Fibroblast of villous mesenchyme (primary cell): Measurements from ENCODE around the gene KLF7. TPM values are rescaled to one million over a fixed set of nuclear protein-coding genes. Genes with fewer than 3 reads are reported as not detected.

ENCODE experiments used
- DNase-seq: peaks from one replicate; pipeline ENCODE4 v3.0.0-alpha.2; 2010; ENCODE audit warnings: low read depth
- H3K4me3 ChIP-seq: 2 replicates; pipeline ENCODE4 v1.5.1; 2011; ENCODE audit warnings: low read depth, mild to moderate bottlenecking, low read length
- CTCF ChIP-seq: IDR thresholded peaks from 2 replicates; pipeline ENCODE4 v1.5.1; 2012; ENCODE audit warnings: low read depth, mild to moderate bottlenecking, low read length; ENCODE audit not compliant: insufficient read depth
- total RNA-seq: library from RNA; depleted of rRNA; stranded (reverse); fragments of >200 nt; gene quantifications from 2 replicates; pipeline ENCODE4 v1.2.3, GENCODE V29; 2012

Gene KLF7
- total RNA-seq: 26.4 and 28.1 TPM in 2 replicates

- TF ChIP-seq CTCF: no peak
- peak within 1 kb of the TSS; percentile 85 for H3K4me3 ChIP-seq
- peak; percentile 44 for DNase-seq
These were observed at the start of gene KLF7 for GRCh38 chr2:207165121-207166038. Gene KLF7 (minus strand): TSS chr2:207165948. CDS start chr2:207165568, 380 bp downstream.

- no peak for DNase-seq
- no peak for TF ChIP-seq CTCF
- no peak overlapping the region for H3K4me3 ChIP-seq
These were observed 49.6 kb upstream of the KLF7 start for GRCh38 chr2:207215308-207215707.

- no peak overlapping the region for H3K4me3 ChIP-seq
- DNase-seq: no peak
- TF ChIP-seq CTCF: no peak
These were observed 48.7 kb upstream of the KLF7 start for GRCh38 chr2:207214446-207214845.

- TF ChIP-seq CTCF: no peak
- no peak for DNase-seq
- H3K4me3 ChIP-seq: no peak overlapping the region
These were observed 40.3 kb upstream of the KLF7 start for GRCh38 chr2:207206011-207206410.

GRCh38 chr2:207205173-207205957 lies 39.6 kb upstream of the KLF7 start:
- no peak for TF ChIP-seq CTCF
- no peak for DNase-seq
- H3K4me3 ChIP-seq: no peak overlapping the region

- TF ChIP-seq CTCF: no peak
- no peak overlapping the region for H3K4me3 ChIP-seq
- no peak for DNase-seq
These were observed 37.3 kb upstream of the KLF7 start for GRCh38 chr2:207203056-207203455.
